Progenitor cell of endocrine pancreas (in vitro differentiated cells): ENCODE results near the gene ZSCAN26. TPM values are rescaled to one million over a fixed set of nuclear protein-coding genes. Genes with fewer than 3 reads are reported as not detected.

Experiments used
- DNase-seq: peaks from one replicate; pipeline ENCODE4 v3.0.0; 2021; ENCODE audit warnings: low spot score; ENCODE audit not compliant: unreplicated experiment
- H3K27ac Mint-ChIP-seq: 2 replicates; pipeline ENCODE4 v1.8.0; 2021; ENCODE audit warnings: mild to moderate bottlenecking, moderate library complexity, mixed read lengths
- H3K27me3 Mint-ChIP-seq: 2 replicates; pipeline ENCODE4 v1.8.0; 2021; ENCODE audit warnings: mixed read lengths
- H3K36me3 Mint-ChIP-seq: 2 replicates; pipeline ENCODE4 v1.8.0; 2022; ENCODE audit warnings: mixed read lengths; ENCODE audit not compliant: insufficient read depth
- H3K4me1 Mint-ChIP-seq: 2 replicates; pipeline ENCODE4 v1.8.0; 2021; ENCODE audit warnings: low read depth, mixed read lengths
- H3K4me3 Mint-ChIP-seq: 2 replicates; pipeline ENCODE4 v1.8.0; 2021; ENCODE audit warnings: low read depth, mild to moderate bottlenecking, moderate library complexity, mixed read lengths
- H3K9me3 Mint-ChIP-seq: 2 replicates; pipeline ENCODE4 v1.8.0; 2021; ENCODE audit warnings: low read depth, mixed read lengths
- CTCF ChIP-seq: fragments of 200-600 bp; sonication (generic); IDR thresholded peaks from one replicate; pipeline ENCODE4 v1.5.0; 2021; ENCODE audit warnings: antibody characterized with exemption, mild to moderate bottlenecking; ENCODE audit not compliant: unreplicated experiment
- total RNA-seq: library from RNA; stranded (reverse); gene quantifications from 2 replicates; pipeline ENCODE4 v1.2.1, GENCODE V29; 2021

The ZSCAN26 gene
- total RNA-seq, 1 donor from 2014 or later = 25.9 TPM

GRCh38 chr6:28326371-28326948 lies 59.5 kb downstream of the ZSCAN26 start:
- Mint-ChIP-seq H3K4me1 (peaks cover 2% of the 10 kb centered on the region), H3K36me3 (peaks cover 53% of the 10 kb centered on the region)

More at GRCh38 chr6:28326371-28326948, 59.5 kb downstream of the ZSCAN26 start:
- Mint-ChIP-seq H3K9me3 (peaks cover 47% of the 10 kb centered on the region), H3K27ac (no peak overlapping the region), H3K4me3 (no peak overlapping the region), H3K27me3 (no peaks in the 10 kb centered on the region)
- no peak for DNase-seq
- TF ChIP-seq CTCF = no peak

Other genes starting within 250 kb of the ZSCAN26 start
- 9.7 TPM in 2 replicates for gene ZNF165, start 186.6 kb upstream of the ZSCAN26 start, total RNA-seq
- gene ZSCAN16, start 142.5 kb upstream of the ZSCAN26 start, total RNA-seq = 19.6 and 20.2 TPM in 2 replicates
- 45.2 and 47.6 TPM in 2 replicates for gene ZKSCAN8, start 125.3 kb upstream of the ZSCAN26 start, total RNA-seq
- 38.5 and 40.1 TPM in 2 replicates for gene ZSCAN9, start 41.9 kb upstream of the ZSCAN26 start, total RNA-seq
- 9.0 and 9.2 TPM in 2 replicates for gene ZKSCAN4, start 14.9 kb upstream of the ZSCAN26 start, total RNA-seq
- 0.24 TPM in 1 of 2 replicates, not detected in the other for gene NKAPL, start 7.8 kb upstream of the ZSCAN26 start, total RNA-seq
- gene PGBD1, start 14.4 kb downstream of the ZSCAN26 start, total RNA-seq = 11.4 and 11.7 TPM in 2 replicates
- 4.7 and 6.1 TPM in 2 replicates for gene ZSCAN31, start 69.0 kb downstream of the ZSCAN26 start, total RNA-seq
- gene ZKSCAN3, start 82.8 kb downstream of the ZSCAN26 start, total RNA-seq = 17.9 and 19.7 TPM in 2 replicates
- gene ZSCAN12, start 132.6 kb downstream of the ZSCAN26 start, total RNA-seq = 16.3 and 17.5 TPM in 2 replicates
- gene ZSCAN23, start 176.3 kb downstream of the ZSCAN26 start, total RNA-seq = 21.4 and 22.6 TPM in 2 replicates
- not detected in 2 replicates for gene GPX6, start 248.7 kb downstream of the ZSCAN26 start, total RNA-seq